Measurements from ENCODE around the gene TBCD.

GRCh38 chr17:82812601-82813000, 60.7 kb downstream of the TBCD start:
- TF ChIP-seq CTCF (conservative IDR thresholded peaks at IDR 0.05 in 1 of 2, IDR thresholded peaks at IDR 0.05 in 1 of 2; ENCODE audit: extremely low read depth in 1 of 2, insufficient read depth in 1 of 2, low read depth in 1 of 2, low read length in 2 of 2) (no peak), EZH2 (IDR thresholded peaks at IDR 0.05; ENCODE audit: borderline replicate concordance, low read length) (no peak)

Data from mammary epithelial cell (primary cell).